Ureter (tissue), 1 donor: Measurements from ENCODE around the gene TRAK1. TPM values are rescaled to one million over a fixed set of nuclear protein-coding genes. Genes with fewer than 3 reads are reported as not detected.
A peak's percentile ranks its signal among the peaks of the same experiment; 100 is the strongest.

ENCODE experiments used
- DNase-seq: peaks from one replicate; pipeline ENCODE4 v3.0.0-alpha.2; 2020; ENCODE audit warnings: low spot score
- total RNA-seq: library from RNA; stranded (reverse); gene quantifications from one replicate; pipeline ENCODE4 v1.2.4, GENCODE V29; 2023
- donor health status: DM: yes; HTN: yes; CAD: no.

The TRAK1 gene
- total RNA-seq, 1 donor from 2014 or later, result 142 TPM

DNA sequence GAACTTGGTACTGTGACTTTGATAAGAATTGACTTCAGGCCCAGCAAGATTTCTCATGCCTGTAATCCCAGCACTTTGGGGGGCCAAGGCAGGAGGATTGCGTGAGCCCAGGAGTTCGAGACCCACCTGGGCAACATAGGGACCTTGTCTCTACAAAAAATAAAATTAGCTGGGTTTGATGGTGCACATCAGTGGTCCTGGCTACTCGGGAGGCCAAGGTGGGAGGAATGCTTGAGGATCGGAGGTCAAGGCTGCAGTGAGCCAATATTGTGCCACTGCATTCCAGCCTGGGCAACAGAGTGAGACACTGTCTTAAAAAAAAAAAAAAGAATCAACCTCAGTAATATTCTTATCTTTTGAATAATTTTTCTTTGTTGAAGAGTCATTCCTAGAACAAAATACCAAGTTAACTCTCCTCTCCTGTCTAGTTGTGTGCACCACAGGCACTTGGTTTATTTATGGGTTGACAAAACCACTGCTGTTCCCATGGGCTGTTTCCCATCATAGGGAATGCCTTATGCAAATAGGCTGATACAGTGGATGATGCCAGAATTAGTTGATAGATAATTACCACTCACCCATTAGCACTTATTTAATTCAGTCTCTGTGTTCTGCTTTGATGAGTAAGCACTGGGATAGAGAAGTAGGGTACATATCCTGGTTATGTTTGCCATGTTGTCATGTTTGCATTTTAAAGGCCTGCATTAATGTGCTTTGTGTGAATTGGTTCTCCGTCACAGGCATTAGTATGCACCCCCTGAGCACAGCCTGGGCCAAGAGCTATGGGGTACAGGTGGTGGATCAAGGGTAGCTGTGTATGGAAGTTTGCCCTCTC lies 32.9 kb downstream of the TRAK1 start:
- no peak for DNase-seq

DNA sequence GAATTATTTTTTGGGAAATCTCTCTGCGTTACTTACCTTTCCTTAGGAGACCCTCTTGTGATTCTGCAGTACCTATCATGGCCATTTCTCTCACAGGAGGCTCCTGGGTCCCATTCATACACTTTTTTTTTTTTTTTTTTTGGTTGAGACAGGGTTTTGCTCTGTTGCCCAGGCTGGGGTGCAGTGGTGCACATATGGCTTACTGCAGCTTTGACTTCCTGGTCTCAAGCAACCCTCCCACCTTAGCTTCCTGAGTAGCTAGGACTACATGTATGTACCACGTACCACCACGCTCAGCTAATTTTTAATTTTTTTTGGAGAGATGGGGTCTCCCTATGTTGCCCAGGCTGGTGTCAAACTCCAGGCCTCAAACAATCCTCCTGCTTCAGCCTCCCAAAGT lies 36.1 kb downstream of the TRAK1 start:
- DNase-seq, result no peak

DNA sequence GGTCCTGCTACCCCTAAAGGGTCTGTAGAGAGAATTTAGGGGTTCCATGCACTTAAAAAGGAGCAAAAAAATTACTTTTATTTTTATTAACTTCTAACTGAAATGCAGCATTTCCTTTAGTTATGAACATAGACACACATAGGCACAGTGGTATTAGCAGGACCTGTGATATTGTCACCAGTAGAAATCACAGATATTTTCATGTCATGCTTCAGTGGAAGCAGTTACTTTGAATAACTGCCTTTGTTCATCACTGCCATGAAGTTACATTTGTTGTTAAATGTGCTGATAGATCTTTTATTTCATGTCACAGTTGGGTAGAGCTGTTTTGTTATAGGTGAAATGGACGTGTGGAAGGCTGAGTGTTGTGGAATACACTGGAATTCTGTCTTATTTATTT lies 37.4 kb downstream of the TRAK1 start:
- no peak for DNase-seq

DNA sequence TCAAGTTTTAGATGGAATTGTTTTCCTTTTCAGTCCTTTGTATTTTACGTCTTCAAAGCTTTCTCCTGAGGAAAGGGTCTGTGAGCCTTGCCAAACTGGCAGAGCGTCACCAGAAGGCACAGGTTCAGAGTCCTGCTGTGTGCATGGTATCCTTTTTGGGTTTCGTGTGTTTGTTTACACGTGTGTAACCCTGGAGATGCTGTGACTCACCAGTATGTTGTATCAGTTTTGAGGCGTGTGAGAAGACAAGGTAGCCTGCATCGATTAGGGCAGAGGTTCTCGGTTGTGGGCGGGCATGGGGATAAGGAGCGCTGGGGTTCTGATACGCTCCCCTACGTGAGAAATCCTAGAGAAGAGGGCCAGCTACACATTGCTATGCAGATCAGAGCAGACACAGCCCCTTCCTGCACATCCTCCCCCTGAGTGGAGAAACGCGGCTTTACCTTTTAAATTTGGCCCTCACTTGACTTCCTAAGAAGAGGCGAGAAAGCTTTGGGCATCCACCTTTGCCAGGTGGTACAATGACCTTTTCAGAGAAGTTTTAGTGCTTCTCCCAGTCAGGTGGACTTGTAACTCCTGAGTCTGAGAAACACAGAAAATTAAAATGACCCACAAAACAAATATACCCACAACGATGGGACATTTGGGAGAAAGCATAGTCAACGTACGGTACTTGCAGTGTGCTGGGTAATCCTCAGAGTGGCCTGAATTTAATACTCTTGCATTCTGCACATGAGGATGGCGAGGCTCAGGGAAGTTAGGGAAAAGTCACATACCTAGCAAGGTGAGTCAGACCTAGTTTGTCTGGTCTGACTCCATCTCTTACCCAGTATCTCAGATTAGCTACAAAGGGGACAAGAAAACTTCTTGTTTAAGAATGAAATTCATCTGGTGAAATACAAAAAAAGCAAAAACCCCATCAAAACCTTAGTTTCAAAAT lies 38.1 kb downstream of the TRAK1 start:
- DNase-seq, result no peak

DNA sequence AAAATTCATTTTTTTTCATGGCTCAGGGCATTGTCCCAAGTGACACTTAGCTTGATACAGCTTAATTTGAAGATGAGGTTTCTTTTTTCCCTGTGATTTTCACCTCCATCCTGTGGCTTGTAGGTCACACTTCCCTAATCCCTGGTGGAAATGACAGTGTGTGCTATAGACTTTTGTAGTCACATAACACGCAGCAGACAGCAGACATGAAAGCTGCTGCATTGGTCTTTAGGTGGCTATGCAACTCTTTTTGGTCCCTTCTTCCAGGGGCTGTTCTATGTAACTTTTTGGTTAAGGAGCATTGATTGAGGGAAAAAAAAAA lies 38.8 kb downstream of the TRAK1 start:
- no peak for DNase-seq

DNA sequence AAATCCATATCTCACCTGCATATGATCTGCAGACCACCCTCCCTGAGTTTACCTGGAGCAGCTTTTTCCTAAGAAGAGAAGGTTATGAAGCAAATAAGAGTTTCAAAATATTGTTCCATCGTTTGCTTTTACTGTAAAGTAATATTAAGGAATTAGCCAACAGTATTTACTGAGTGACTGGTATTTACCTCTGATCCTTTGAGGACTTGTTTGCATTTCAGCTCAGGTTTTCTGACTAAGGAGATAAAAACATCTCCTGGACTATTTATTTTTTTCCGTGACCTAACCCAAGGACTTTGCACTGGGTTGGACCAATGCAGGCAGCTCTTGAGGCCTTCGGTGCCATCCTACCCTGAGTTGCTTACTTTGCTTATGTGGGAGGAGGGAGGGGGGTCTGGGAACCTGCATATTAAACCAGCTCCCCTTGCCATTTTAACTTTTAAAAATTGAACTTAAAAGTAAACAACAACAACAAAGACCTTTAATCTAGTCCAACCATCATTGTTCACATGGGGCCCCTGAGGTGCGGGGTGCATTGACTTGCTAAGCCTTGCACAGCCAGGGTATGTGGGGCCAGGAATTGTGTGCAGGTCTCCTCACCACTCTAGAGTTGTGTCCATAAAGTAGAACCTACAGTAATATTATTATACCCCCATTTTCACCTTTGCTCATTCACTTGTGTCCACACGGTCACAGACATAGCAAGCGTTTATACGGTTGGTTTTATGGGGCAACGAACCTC lies 39.3 kb downstream of the TRAK1 start:
- DNase-seq, result no peak

DNA sequence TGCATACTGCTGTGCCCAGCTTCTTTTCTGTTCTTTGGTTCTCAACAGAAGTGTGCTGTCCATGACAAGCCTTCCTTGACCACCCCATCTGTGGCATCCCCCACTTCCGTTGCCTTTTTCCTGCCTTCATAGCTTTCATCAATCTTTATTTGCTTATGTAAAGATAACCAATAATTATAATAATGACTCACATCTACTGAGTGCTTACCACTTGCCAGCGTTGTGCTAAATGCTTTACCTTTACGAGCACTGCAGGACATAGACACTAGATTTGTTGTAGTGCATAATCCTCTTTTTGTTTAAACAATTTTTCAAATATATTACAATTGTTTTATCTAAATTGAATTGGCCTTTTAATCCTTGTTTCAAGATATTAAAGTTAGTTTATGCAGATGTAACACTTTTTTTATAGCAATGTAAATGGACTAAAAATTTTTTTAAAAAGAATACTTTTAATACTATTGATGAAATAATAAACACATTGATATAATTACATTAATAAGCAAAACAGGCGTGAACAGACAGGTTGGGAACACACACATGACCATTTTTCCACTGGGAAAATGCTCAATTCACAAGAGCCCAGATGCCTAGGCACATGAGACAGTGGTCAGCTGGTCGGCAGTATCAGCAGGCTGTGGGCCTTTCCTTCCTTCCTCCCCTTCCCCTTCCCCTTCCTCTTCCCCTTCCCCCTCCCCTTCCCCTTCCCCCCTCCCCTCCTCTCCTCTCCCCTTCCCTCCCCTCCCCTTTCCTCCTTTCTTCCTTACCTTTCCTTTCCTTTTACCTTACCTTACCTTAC lies 42.5 kb downstream of the TRAK1 start:
- no peak for DNase-seq

DNA sequence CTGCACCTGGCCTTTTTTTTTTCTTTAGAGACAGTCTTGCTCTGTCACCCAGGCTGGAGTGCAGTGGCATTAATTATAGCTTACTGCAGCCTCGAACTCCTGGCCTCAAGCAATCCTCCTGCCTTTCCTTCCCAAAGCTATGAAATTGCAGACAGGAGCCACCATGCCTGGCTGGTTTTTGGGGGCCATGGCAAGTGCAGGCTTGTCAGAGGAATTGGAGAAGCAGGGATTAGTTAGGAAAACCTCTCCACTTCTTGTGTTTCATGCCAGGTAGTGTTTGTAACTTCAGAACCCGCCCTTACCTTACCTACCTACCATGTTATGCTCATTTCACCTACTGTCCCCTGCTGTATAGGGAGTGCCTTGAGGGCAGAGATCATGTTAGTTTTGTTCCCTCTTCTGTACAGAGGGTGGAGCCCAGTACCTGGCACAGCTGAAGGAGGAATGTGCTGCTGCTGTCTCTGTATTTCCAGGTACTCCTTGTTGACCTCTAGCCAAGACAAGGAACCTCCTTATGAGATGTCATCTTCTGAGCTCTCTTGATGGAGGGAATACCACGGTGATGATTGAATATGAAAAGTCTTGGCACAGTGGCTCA lies 43.8 kb downstream of the TRAK1 start:
- DNase-seq, result no peak

DNA sequence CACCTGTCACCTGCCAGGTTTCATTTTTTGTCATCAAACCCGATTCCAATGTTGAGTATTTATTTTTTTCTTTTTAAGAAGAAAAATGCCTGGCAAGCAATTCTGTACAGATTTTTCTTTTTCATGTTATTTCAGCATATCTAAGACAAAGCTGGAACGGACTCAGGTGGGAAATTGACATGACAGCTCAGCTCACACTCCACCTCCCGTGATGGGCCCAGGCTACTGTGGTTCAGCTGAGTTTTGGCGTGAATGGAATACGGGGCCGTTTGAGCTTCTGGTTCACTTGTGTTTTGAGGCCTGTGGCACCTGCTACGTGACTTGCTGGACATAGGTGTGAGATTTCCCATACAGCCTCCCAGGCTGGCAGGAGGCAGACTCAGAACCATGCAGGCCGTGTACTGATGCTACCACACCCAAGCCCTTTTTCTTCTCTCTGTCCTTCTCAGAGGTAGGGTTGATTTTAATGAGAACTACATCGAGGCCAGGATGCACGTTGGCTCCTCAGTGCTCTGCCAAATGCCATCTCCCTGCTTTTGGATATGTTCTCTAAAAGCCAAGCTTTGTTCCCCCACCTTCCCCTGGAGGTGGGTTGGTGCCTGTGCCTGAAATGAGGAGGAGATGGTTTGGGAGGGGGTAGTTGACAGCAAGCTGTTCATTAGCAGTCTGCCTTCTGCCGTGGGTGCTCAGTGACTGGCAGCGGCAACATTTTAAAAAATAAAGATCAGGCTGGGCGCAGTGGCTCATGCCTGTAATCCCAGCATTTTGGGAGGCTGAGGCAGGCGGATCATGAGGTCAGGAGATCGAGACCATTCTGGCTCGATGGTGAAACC lies 48.7 kb downstream of the TRAK1 start:
- DNase-seq, result no peak

DNA sequence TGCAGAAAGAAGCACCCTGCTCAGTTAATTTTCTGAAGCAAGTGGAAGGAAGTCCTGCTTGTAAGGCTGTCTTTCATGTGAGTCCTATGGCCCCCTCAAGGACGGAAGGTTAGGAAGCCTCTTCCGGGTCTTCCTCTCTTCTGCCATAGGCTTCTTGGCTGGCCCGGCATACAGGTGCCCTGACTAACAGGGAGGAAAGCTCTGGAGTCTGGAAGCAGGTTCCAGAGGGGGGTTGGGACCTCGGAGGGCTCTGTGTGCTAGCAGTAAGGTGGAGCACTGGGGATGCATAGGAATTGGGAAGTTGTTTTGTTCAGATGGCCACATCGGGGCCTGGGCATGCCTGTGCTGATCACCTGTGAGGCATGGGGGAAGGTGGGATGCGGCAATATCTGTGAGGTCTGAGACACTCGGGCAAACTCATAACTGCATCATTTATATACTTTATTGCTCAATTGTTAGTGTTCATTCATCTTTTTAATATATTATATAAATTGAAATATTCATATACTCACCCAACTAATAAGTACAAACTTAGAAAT lies 49.6 kb downstream of the TRAK1 start:
- DNase-seq, result no peak

DNA sequence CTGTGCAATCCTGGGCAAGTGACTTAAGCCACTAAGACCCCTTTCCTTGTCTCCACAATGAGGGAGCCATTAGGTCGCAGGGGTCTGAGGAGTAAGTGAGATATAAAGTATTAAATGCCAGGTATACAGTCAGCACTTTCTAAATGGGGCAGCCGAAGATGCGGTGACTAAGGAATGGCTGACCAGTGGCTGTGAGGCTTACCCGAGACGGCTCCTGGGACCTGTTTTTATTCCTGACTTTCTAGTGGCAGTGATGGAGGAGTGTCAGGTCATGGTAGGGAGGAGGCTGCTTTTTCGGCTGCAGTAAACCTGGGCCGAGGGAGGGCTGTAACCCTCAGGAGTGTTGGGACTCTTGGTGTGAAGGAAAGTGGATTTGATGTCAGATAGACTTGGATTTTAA lies 52.3 kb downstream of the TRAK1 start:
- DNase-seq, result no peak

DNA sequence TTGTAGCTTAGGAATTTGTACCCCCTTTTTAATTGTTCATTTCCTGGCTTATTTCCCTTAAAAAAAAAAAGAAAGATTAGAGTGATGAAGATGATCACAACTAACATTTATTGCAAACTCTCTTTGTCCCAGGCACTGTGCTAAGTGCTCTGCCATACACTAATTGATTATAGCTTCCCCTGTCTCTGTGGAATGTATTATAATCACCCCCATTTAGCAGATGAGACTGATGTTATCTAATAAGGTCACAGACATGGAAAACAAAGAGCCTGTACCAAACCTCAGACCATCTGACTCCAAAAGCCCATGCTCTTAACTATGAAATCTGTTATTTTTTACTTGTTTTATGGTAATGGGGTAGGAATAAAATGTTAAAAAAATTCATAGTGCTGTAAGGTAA lies 53.1 kb downstream of the TRAK1 start:
- no peak for DNase-seq

DNA sequence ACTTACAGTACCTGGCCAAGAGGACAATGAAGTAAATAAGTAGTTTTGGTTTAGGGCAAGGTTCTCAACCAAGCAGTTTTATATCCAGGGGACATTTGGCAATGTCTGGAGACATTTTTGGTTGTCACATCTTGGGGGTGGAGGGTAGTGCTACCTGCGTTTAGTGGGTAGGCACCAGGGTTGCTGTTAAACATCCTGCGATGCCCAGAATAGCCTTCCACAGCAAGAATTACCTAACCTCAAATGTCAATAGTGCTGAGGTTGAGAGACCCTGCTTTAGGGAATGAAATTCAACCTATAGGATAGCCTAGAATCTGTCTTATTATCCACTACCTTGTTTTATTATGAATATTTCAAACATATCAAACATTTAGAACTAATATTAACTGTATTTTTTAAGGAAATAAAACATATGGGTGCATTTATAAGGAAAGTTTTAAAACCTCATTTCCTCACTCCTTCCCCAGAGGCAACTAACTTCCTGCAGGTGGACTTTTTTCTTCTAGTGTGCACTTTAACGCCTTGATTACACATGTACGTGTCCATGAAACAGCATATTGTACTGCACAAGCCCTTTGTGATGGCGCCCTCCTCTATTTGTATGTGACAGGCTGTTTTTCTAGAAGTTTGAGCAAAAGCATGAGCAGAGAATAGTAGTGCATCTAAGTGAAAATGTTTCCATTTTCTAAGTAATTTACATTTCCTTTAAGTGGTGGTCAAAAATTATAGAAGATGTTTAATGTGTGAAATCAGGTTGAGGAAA lies 57.1 kb downstream of the TRAK1 start:
- DNase-seq, result no peak

DNA sequence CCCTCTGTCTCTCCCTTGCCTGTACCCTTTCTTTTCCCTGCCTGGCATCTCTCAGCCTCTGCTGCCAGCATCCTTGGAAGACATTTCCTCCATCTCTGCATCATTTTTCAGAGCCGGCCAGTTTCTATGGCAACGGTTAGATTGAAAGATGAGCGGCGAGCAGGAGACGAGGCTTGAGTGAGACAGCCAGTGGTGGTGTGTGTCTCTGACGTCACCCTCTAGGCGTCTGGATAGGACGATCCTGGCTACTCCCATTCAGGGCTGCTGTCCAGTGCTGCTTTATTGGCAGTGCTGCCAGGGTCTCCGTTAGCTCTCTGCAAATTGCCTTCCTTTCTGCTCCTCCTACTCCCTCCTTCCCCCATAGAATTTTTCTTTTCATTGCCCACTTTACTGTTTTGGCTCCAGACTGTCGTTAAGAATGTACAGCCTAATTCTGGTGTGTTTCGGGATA lies 57.9 kb downstream of the TRAK1 start:
- peak; percentile 58 for DNase-seq

DNA sequence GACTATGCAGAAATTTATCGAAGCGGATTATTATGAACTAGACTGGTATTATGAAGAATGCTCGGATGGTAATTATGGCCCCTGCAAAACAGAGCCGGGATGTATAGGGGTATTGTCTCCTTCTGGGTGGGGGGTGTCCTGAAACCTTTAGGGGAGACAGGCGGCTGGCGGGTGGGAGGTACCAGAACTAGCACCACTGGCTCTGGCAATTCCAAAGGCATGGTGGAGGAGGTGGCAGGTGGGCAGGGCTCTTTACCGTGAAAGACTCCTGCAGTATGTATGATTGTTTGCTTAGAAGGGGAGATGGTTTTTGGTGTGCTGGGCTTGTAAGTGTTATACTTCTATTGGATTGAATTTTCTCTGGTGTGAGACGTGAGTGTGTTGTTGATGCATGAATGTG lies 58.4 kb downstream of the TRAK1 start:
- no peak for DNase-seq

DNA sequence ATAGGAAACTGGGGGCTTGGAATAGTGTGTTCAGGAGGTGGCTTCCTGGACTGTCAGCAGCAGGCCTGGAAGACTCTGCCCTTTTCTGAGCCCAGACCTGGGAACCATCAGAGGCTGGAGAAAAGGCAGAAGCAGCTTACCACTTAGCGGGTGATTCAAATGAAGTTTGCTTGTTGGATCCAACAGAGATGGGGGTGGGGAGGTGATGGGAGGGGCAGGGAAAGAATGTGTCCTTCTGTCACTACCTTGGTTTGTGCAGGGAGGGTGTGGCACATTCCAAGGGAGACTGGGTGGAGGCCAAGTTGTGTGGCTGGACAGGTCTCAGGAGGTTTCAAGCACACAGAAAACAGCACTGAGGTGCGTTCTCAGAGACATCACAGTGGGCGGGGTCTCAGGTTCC lies 58.8 kb downstream of the TRAK1 start:
- DNase-seq, result peak; percentile 84

DNA sequence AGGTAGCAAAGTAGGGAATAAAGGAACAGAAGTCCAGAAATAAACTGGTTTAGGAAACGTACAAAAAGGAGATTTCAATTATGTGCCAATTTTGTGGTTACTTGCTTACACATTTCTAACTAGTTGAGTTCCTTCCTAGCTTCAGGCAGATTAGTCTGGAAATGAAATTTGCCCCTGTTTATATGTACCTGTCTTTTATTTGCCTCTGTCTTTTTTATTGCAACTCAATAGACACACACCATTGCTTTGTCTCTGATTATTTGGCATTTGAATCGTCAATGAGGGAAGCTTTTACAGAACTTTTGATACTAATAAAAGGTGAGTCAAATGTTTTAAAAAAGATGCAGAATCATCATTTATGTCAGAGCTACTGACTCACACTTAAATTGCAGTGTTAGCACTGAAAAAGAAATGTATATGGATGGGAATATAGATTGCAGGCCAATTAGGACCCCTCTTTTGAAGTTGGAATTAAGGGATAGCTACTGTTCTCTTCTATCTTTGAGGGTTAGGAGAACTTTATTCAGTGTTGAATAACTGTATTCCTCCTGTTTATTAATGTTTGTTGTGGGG lies 60.5 kb downstream of the TRAK1 start:
- no peak for DNase-seq

DNA sequence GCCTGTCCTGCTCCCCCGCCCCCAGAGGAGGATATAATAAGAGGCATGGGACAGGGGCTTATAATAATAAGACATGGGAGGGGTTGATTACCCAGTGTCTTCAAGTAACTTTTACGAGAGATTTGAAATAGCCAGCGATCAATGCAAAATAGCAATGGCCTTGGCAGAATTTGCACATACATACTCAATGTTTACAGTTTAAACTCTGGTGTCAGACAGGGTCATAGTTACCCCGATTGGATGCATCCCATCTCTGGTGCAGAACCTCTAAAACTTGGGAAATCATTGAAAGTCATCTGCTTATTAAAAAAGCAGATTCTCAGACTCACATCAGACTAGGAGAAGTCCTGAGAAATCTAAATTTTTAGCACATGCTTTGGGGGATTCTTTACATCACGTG lies 61.0 kb downstream of the TRAK1 start:
- DNase-seq, result no peak

DNA sequence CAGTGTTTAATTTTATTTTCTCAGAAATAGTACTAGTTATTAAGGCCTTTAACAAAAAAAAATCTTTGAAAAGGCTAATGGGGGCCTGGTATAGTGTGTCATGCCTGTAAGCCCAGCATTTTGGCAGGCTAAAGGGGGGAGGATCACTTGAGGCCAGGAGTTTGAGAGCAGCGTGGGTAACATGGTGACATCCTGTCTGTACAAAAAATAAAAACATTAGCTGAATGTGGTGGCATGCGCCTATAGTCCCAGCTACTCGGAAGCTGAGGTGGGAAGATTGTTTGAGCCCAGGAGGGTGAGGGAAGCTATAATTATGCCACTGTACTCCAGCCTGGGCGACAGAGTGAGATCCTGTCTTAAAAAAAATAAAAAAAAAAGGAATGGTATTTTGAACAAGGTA lies 61.9 kb downstream of the TRAK1 start:
- DNase-seq, result no peak
